NCI-H2029 treated with DMSO at 0.1 percent for 48 hours (cell line): ENCODE data around the gene OR52E2.

ENCODE experiments used
- DNase-seq: peaks from one replicate; lab custom pipeline; 2025; lab: John Stamatoyannopoulos, UW

OR52E2 gene

DNA sequence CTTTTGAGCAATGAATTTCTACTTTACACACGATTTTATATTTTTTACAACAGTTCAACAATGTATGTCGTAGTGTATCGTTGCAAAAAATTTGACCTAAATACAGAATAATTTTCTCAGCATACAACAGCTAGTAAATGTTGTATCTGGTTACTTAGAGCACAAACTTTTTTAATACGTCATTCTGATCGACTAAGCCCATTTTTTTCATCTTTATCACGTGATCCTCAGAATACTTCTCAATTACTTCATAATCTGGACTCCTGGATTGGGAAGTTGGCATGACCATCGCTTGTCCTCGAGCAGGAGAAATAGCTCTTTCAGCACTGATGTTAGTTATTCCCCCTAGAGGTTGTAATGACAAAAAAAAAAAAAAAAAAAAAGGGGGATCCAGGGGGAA is 48.2 kb downstream of the OR52E2 start:
- no peak for DNase-seq
